ENCODE results near the gene SLC8A1.

SLC8A1 gene

GRCh38 chr2:40401896-40402295, 50.0 kb downstream of the SLC8A1 start:
- no peaks in the 10 kb centered on the region for H3K27me3 ChIP-seq (ENCODE audit: insufficient read depth, poor library complexity, severe bottlenecking)
- no peak for DNase-seq (ENCODE audit: low read depth in 1 of 2, low spot score in 1 of 2)
- no peak overlapping the region for H3K4me3 ChIP-seq (replicated peaks; ENCODE audit: insufficient read depth, low read length)
- TF ChIP-seq SPI1 (IDR thresholded peaks at IDR 0.05; ENCODE audit: borderline replicate concordance, low read depth) (no peak), GABPA (IDR thresholded peaks at IDR 0.05; ENCODE audit: low read depth) (no peak), REST (IDR thresholded peaks at IDR 0.05; ENCODE audit: insufficient replicate concordance, low read depth) (no peak)
- no peak overlapping the region for H3K27ac ChIP-seq (replicated peaks)

GRCh38 chr2:40400336-40400953, 51.4 kb downstream of the SLC8A1 start:
- Histone ChIP-seq H3K27me3 (ENCODE audit: insufficient read depth, poor library complexity, severe bottlenecking) (no peaks in the 10 kb centered on the region), H3K4me3 (replicated peaks; ENCODE audit: insufficient read depth, low read length) (no peak overlapping the region), H3K27ac (replicated peaks) (no peak overlapping the region)
- DNase-seq (ENCODE audit: low read depth in 1 of 2, low spot score in 1 of 2): no peak
- TF ChIP-seq REST (IDR thresholded peaks at IDR 0.05; ENCODE audit: insufficient replicate concordance, low read depth) (no peak), GABPA (IDR thresholded peaks at IDR 0.05; ENCODE audit: low read depth) (no peak), SPI1 (IDR thresholded peaks at IDR 0.05; ENCODE audit: borderline replicate concordance, low read depth) (no peak), CTCF (IDR thresholded peaks at IDR 0.05; ENCODE audit: insufficient read depth, low read length) (no peak), POLR2AphosphoS5 (IDR thresholded peaks at IDR 0.05; ENCODE audit: low read depth) (no peak)

GRCh38 chr2:40397765-40398164, 54.1 kb downstream of the SLC8A1 start:
- H3K27ac ChIP-seq (replicated peaks): no peak overlapping the region
- H3K27me3 ChIP-seq (ENCODE audit: insufficient read depth, poor library complexity, severe bottlenecking): no peaks in the 10 kb centered on the region
- H3K4me3 ChIP-seq (replicated peaks; ENCODE audit: insufficient read depth, low read length): no peak overlapping the region
- TF ChIP-seq SPI1 (IDR thresholded peaks at IDR 0.05; ENCODE audit: borderline replicate concordance, low read depth) (no peak), POLR2AphosphoS5 (IDR thresholded peaks at IDR 0.05; ENCODE audit: low read depth) (no peak), GABPA (IDR thresholded peaks at IDR 0.05; ENCODE audit: low read depth) (no peak), CTCF (IDR thresholded peaks at IDR 0.05; ENCODE audit: insufficient read depth, low read length) (no peak), REST (IDR thresholded peaks at IDR 0.05; ENCODE audit: insufficient replicate concordance, low read depth) (no peak)
- DNase-seq (ENCODE audit: low read depth in 1 of 2, low spot score in 1 of 2): no peak

All from HL-60 (cell line).